ENCODE results near the gene MZT2B.
A peak's percentile ranks its signal among the peaks of the same experiment; 100 is the strongest.
"Not testable (repeated sequence)": the region's sequence is repeated elsewhere in the genome, so short reads cannot be mapped to it uniquely, and the experiment has no call there.

The MZT2B gene, protein sequence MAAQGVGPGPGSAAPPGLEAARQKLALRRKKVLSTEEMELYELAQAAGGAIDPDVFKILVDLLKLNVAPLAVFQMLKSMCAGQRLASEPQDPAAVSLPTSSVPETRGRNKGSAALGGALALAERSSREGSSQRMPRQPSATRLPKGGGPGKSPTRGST

DNA sequence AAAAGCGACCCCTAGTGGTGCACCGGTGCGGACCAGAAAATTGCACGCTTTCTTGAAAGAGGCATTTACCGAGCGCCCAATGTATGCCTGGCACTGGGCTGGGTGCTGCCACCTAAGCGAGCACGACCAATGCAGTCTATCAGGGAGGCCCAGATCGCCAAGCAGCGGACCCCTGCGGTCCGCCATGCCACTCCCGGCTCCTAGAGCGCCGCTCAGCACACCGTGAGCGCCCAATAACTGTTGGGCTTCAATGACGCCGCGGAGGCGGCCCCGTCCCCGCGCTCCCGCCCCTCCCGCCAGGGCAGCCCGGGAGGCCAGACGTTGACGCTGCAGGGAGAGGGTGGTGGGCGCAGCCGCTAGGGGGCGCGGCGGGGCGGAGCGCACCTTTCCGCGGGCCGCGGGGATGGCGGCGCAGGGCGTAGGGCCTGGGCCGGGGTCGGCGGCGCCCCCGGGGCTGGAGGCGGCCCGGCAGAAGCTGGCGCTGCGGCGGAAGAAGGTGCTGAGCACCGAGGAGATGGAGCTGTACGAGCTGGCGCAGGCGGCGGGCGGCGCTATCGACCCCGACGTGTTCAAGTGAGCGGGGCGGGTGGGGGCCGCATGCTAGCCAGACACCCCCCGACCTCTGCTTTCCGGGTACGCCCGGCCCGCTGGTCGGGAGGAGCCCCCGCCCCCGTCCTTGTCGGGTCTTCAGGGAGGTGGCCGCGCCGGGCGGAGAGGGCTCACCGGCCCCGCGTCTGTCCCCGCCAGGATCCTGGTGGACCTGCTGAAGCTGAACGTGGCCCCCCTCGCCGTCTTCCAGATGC is at the start of gene MZT2B:
MZT2B (plus strand) TSS at position 383 of the 803 bp plus-strand sequence; CDS start at position 404, 21 bp downstream.
- peak; percentile 79 for DNase-seq (ENCODE audit: low read depth, low spot score)

DNA sequence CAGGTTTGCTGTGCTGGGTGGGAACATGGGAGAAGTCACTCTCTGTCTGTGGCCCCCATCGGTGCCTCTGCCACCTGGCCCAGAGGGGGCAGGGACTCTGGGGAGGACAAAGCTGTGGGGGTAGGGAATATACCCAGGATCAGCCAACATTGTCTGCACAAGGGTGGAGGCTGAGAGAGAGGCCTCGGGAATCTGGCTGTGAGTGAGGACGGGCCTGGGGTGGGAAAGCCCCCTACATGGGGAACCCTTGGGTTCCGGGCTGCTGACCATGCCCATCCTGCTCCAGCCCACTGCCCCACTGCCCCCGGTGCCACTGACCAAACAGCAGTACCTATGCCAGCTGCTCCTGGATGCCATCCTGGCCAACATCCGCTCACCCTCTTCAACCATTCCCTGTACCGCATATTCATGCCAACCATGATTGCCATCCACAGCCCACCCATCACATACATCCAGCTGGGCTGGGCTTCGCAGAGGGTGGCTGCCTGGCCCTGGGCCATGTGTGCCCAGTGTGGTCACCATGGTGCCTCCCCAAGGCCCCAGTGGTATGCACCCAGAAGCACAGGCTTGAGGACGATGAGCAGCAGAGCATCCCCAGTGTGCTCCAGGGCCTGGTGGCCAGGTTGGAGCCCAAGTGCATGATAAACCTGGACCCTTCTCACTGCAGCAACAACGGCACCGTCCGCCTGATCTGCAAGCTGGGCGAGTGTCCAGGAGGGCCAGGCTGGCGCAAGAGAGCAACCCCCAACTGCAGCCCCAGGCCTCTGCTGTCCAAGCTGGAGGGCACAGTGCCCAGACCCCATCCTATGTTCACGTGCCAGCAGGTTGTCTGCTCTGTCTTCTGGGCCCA is 46.1 kb upstream of the MZT2B start:
- no peak for DNase-seq (ENCODE audit: low read depth, low spot score)

DNA sequence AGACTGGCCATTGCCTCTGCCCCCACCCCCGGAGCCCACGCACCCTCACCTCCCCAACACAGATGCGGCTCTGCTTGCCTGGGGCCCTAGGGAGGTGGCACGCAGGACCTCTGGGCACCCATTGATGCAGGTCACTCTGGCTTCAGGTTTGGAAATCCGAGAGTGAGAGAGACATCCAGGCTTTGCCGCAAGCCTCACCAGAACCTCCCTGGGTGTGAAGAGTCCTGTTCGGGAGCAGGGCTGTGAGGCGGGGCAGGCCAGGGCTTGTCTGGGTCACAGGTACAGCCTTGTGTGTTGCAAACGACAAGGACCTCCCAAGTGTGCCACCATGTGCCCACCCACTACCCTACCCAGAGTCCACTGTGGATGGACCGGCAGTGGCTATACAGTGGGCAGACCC is 45.5 kb upstream of the MZT2B start:
- DNase-seq (ENCODE audit: low read depth, low spot score) = not testable (repeated sequence)

DNA sequence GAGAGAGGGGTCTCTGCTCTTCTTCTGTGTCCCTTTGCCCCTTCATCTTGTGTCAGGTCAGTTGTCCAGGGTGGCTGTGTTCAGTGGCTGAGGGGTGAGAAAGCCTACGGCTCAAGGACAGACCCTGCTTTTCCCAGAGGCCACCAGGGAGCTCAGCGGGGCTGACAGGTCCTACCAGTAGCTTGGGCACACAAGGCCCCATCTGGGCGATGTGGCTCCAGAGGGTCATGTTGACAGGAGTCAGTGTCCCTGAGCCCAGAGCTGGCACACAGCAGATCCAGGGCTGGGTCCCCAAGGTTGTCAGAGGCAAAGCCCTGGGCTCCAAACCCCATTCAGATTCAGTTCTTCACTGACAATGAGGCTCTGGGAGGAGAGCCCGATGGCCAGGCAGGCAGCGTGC is 44.9 kb upstream of the MZT2B start:
- not testable (repeated sequence) for DNase-seq (ENCODE audit: low read depth, low spot score)

DNA sequence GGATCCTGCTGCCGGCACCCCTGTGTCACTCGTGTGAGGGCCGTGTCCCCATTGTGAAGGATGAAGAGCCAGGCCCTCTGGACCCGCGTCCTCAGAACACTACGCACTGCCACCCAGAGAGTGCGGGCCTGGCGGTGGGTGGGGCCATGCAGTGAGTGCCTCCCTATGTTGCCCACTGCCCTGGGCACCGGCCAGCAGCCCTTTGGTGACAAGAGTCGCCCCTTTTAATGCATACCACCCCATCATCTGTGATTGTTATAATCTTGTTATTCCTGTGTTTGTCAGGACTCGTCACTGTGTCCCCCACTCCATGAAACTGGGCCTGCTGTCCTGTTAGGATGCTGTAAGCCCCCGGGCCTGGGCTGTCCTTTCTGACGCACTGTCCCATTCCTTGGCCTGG is 43.7 kb upstream of the MZT2B start:
- DNase-seq (ENCODE audit: low read depth, low spot score) = not testable (repeated sequence)

DNA sequence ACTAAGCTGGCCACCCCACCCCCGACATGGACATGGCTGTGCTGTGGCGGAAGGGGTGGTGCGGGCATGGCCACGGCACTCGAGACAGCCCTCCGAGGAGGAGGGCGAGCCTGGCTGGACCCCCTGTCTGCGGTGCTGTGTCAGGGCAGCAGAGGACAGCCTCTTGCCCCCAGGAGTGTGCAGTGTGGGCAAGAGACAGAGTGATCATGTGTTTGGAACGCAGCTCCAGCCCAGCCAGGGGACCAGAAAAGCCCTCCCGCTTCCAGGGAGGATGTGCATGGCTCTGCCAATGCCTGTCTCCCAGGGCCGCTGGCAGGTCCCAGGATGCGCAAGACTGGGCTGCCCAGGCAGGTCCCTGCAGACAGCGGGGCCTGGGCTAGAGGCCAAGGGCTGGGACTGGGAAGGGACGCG is 43.2 kb upstream of the MZT2B start:
- not testable (repeated sequence) for DNase-seq (ENCODE audit: low read depth, low spot score)

DNA sequence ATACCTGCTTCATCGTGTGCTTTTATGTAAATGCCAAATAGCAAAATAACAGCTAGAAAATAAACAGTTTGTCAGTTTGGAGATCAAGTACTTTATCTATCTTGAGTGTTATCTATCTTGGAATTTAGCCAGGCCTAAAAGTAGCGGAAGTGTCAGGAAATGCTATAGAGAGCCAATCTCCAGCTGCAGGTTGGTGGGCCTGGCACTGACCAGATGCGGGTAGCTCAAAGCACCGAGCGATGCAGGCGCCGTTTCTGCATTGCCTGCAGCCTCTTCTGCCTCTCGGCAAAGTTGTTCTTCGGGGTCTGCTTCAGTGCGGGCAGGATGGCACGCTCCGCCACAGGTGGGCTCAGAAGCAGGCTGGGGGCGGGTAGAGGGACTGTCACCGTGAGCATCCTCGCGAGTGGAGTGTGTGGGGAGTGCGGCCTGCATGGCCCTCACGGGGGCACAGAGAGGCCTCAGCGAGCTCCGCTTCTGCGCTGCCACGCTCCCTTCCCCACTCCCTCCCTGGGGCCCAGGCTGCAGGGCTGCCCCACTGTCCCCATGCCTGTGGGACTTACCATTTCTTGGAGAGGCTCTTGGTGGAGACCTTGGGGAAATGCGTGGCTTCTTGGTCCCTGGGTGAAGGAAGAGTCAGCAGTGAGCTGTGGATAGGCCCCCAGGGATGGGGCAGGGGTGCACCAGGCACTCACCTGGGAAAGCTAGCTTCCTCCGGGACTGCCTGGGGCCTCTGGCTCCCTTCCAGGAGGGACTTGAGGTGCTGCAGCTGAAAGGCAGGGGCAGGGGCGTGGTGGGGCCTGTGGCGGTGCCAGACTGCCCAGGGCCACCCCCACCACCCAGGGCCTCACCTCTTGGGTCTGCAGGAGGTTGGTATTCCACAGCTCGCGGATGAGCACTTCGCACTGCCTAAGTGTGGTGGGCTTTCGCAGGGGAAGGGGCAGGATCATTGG is 42.5 kb upstream of the MZT2B start:
- DNase-seq (ENCODE audit: low read depth, low spot score) = not testable (repeated sequence)

DNA sequence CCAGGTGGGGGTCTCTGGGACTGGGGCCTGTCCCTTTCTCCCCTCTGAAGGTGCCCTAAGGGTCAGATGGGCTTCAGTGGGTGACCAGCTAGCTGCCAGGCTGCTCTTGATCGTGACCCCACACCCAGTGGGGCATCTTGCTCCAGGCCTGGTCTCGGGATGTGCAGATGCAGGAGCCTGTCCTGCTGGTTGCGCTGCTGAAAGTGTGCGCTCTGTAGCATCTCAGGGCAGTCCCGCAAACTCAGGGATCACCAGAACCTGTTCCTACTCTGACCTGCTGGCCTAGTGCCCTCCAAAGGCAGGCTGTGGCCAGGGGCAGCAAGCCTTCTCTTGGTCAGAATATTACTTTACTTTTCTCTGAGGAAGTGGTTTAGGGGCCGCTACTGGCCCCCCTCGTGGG is 41.5 kb upstream of the MZT2B start:
- not testable (repeated sequence) for DNase-seq (ENCODE audit: low read depth, low spot score)

DNA sequence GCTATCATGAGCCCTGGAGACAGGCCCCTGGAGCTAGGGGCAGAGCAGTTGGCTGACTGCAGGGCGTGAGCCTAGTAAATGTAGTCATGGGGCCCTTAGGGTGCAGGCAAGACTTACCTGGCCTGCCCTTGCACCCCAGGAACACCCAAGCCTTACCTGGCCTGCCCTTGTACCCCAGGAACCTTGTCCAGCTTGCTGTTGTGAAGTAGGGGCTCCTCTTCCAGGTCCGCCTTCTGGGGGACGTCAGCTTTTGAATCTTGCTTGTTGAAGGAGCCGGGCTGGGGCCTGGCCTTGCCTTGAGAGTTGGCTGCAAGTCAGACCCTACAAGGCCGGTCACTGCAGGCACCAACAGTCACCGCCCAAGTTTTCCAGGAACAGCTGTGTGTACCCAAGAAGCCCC is 41.1 kb upstream of the MZT2B start:
- not testable (repeated sequence) for DNase-seq (ENCODE audit: low read depth, low spot score)

DNA sequence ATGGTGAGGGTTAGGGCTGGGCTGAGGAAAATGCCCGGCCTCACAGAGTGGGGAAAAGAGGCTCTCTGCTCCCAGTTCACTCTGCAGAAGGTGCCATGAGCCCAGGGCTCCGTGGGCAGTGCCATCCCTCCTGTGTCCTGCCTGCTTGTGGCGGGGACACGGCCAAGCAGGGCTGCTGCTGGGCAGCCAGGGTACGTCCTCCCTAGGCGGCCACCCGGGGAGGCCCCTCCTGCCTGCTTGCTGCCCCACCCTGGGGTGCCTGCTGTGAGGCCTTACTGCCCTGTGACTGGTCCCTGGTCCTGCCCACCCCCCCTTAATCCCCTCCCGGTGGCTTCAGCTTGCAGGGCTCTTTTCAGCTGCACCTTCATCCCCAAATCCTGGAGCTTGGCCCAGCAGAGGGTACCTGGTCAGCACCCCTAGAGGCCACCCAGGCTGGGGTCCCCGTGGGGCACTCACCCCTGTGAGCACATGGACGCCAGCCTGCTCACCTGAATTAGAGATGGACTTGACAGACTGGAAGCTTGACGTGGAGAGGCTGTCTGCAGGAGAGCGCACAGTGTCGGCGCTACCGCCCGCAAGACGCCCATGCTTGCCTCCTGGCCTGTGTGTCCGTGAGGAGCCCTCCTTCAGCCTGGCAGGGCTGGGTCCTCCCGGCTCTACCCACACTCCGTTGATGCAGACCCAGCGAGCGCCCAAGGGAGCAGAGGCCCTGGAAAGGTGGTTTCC is 40.3 kb upstream of the MZT2B start:
- DNase-seq (ENCODE audit: low read depth, low spot score) = not testable (repeated sequence)

DNA sequence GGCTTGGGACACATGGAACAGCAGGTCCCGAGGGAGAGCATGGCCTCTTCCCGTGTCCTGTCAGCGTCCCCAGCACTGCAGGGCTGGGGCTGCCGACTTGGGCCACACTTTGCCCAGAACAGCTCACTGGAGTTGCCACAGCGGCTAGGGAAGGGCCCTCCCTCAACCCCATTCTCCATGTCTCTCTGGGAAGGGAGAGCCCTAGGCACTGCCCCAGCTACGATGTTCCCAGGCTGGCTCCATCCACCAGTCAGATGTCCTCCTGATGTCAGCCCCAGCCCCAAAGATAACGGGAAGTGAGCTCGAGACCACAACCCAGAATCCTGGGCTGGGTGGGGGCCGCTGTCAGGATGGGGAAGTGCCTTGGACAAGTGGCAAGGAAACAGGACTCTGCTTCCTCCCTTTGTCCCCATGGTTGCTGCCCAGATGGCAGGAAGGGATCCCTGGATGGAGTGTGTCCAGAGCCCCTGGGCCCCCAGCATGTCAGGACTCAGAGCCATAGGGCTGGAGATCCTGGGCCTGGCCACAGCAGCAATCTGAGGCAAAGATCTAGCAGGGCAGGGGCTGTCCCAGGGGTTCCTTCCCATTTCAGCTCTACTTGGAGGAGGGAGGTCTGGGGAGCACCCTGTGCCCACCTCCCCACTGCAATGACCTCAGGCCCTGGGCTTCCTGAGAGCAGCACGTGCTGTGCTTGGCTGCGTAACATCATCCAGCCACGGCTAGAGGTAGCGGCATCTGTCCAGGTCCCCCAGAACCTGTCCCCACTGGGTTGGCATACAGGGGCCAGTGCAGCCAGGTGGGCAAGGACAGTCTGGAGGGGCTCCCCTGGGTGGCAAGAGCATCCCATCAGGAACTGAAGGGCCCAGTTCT is 39.4 kb upstream of the MZT2B start:
- DNase-seq (ENCODE audit: low read depth, low spot score) = not testable (repeated sequence)

DNA sequence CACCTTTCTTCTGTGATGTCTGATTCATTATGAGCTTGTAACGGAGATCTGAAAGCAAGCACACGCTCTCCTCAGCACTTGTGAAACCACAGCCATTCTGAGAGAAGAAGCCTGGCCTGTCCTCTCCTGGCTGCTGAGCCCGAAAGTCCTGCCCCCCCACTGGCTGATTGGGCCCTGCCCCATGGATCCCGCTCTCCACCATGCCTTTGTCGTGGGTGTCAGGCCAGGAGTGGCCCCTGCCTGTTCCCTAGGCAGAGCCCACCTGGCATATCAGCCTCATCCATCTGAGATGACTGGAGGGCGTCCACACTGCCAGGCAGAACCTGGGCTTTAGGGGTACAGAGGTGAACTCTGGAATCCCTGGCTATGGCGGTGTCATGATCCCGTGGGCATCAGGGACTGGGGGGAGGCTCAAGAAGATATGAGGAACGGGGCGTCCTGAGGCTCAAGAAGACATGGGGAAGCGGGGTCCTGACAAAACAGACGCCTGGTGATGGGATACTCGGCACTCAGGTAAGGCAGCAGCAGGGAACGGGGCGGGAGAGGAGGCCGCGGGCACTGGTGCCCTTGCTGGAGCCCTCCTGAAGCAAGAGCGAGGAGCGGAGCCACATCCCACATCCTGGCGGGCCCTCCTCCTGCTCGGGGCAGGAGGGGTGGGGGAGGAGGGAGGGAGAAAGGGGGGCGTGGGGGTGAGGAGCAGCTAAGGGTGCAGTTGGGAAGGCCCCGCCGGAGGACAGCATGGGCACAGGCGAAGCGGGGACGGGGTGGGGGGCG is 38.6 kb upstream of the MZT2B start:
- DNase-seq (ENCODE audit: low read depth, low spot score) = not testable (repeated sequence)

DNA sequence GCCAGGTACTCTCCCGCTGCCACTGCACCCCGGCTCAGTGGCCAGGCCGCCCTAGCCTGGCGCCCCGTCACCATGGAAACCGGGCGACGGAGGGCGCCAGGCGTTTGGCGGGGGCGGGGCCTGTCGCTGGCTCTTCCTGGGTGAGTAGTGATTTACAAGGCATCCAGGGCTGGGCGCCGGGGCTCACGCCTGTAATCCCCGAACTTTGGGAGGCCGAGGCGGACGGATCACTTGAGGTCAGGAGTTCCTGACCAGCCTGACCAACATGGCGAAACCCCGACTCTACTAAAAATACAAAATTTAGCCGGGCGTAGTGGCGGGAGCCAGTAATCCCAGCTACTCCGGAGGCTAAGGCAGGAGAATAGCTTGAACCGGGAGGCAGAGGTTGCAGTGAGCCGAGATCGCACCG is 37.1 kb upstream of the MZT2B start, which contains the start of gene CCDC74B:
CCDC74B (minus strand) TSS at position 107 of the 409 bp plus-strand sequence. CDS start 116 bp downstream, outside the sequence.
- DNase-seq (ENCODE audit: low read depth, low spot score) = not testable (repeated sequence)

DNA sequence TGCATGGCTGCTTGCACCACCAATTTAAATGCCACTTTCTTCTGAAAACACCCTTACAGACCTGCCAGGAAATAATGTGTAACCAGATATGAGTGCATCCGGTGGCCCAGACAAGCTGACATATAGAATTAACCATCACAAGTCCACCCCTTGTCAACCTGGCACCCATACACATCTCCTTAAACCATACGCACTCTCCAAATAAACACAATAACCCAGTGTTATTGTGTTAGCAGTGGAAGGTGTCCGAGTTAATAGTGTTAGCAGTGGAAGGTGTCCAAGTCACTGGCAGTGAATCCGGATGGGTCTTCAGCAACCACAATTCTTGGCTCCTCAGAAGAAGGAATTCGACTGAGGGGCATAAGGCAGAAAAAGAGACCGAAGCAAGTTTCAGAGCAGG is 33.5 kb upstream of the MZT2B start:
- not testable (repeated sequence) for DNase-seq (ENCODE audit: low read depth, low spot score)

DNA sequence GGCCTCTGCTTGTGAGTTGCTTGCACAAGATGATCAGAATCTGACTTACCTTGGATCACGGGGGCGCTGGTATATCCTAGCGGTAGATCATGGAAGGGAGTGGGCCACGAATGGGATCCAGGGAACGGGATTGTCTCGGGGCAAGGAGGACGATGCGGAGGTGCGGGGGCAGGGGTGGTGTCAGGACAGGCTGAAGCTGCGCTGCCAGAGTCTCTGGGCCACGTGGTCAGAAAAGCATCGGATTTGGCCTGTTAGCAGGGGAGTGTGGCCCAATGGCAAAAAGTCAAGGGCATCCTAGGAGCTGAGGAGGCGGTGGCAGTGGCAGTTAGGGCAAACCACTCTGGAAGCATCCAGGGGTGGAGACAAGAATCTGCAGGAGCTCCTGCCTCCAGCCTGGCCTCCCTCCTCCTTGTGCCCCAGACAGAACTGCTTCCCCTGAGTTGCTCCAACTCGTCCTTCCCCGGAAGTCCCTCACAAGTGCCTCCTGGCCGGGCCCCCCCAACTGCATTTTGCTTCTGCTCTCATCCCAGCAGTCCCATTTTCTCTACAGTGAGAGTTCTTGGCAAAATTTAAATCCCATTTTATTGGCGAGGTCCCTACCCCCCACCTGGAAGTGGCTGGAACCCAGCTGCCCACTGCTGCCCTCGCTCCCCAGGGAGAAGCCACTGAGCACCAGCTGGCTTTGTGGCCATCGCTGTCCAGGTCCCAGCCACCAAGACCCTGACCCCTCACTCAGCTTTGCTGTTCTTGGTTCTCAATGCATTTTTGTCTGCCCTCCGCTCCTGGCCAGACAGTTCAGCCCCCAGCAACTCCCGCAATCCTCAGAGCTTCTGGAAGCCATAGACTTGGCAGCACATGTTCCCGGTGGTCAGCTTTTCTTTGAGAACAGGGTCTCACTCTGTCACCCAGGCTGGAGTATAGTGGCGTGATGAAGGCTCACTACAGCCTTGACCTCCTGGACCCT is 31.6 kb upstream of the MZT2B start:
- no peak for DNase-seq (ENCODE audit: low read depth, low spot score)

DNA sequence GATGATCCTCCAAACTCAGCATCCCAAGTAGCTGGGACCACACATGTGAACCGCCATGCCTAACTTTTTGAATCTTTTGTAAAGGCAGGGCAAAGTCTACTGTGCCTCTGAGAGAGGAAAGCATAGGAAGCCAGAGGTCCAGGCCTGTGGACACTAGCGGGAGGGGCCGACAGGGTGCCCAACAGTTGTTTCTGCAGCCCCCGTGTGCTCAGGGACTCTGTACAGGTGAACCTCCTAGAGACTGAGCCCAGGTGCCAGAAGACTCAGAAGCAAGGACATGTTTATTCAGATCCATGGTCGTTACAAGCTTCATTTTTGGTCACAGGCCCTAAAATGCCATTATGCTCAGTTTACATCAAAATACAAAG is 30.9 kb upstream of the MZT2B start:
- DNase-seq (ENCODE audit: low read depth, low spot score) = not testable (repeated sequence)

DNA sequence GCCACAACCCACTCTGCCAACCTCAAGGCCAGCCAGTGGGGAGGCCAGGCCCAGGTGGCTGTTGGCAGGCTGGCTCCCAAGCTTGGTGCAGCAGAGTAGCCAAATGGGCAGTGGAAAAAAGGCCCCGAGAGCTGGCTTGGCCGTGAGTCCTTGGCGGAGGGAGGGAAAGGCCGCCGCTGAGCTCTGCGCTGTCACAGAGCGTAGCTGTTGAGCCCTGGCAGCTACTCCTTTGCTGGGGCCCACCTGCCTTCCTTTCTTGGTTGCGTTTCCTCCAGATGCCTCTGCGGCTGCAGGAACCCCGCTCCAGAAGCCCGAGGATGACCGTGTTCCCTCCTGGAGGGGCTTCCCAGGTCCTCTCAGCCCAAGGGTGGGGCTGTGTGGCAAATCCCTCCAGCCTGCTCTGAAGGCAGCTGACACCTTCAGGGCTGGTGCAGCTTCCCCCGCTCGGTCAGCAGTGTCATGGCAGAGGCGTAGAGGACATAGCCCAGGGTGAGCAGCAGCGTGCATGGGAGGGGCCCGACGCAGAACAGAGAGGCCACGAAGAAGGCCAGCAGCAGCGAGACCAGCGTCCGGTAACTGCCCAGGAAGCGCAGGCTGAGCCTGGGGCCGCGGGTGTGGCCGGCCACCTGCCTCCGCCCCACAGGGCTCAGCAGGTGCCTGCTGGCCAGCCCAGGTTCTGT is 29.8 kb upstream of the MZT2B start:
- not testable (repeated sequence) for DNase-seq (ENCODE audit: low read depth, low spot score)
